Left kidney (tissue), 1 donor: ENCODE measurements around the gene TEX53. TPM values are rescaled to one million over a fixed set of nuclear protein-coding genes. Genes with fewer than 3 reads are reported as not detected.

Experiments
- polyA plus RNA-seq: library from polyadenylated mRNA; unstranded; fragments of 120-200 nt; gene quantifications from one replicate; pipeline ENCODE4 v1.2.1, GENCODE V29; 2013; ENCODE audit not compliant: insufficient read length

Gene TEX53
- polyA plus RNA-seq, 1 donor = not detected

Other genes with a start within 250 kb of the TEX53 start
- gene WHRN, start 152.3 kb downstream of the TEX53 start, polyA plus RNA-seq = 12.4 TPM
- 211 TPM for gene ATP6V1G1, start 70.0 kb downstream of the TEX53 start, polyA plus RNA-seq
- 10.4 TPM for gene TMEM268, start 46.5 kb downstream of the TEX53 start, polyA plus RNA-seq
- gene TEX48, start 24.4 kb upstream of the TEX53 start, polyA plus RNA-seq = not detected
- 7.5 TPM for gene TNFSF15, start 148.2 kb upstream of the TEX53 start, polyA plus RNA-seq